K562 (cell line): ENCODE results near the gene NR2F1. TPM values are rescaled to one million over a fixed set of nuclear protein-coding genes. Genes with fewer than 3 reads are reported as not detected.

Experiments used
- ATAC-seq: fragments of 200-7000 bp; cut with Tn5 transposase; 3 replicates; pipeline ENCODE4 v1.9.1; 2020; ENCODE audit warnings: moderate library complexity
- BruUV-seq: library from RNA; stranded (reverse); fragments of 400-500 nt; replicated peaks from 2 replicates; lab custom pipeline; 2021; lab: Mats Ljungman, UMichigan
- CTCF ChIA-PET: fragments of 300-600 bp; formaldehyde crosslinking; extraction: SDS; loops from one replicate; lab custom pipeline; 2021; ENCODE audit warnings: low intra/inter-chr PET ratio; lab: Yijun Ruan, JAX
- POLR2A ChIA-PET: fragments of 300-600, 350-650 bp; sonication (Branson Sonifier 250); formaldehyde crosslinking; extraction: SDS; loops from one replicate; lab custom pipeline; 2021; ENCODE audit warnings: antibody characterized with exemption, inconsistent platforms; lab: Yijun Ruan, JAX
- DNase-seq, 4 experiments: peaks; one replicate each; pipeline versions ENCODE4 v3.0.0 to v3.0.0-alpha.2; 2011 to 2018; ENCODE audit warnings: low spot score in 3 of 4, mixed read lengths in 3 of 4; ENCODE audit errors: extremely low read depth in 1 of 4
- FAIRE-seq: peaks from 2 replicates; lab custom pipeline; 2011; peaks lifted over from hg19 to GRCh38; lab: Jason Lieb, UNC
- H2AFZ ChIP-seq: 2 replicates; pipeline ENCODE4 v1.6.0; 2011; ENCODE audit warnings: low read depth, low read length, control low read depth, inconsistent platforms
- H3K27ac ChIP-seq: fragments of 200-600 bp; 3 replicates; pipeline ENCODE4 v1.8.0; 2011; ENCODE audit warnings: low read depth, mild to moderate bottlenecking, control low read depth, inconsistent platforms, low read length, moderate library complexity, mixed read lengths; ENCODE audit errors: extremely low read depth
- H3K27me3 ChIP-seq, 2 experiments: fragments of 300-600 bp in 1 of 2; 2 replicates in 1 of 2; 3 replicates in 1 of 2; pipeline versions ENCODE4 v1.6.0 to v1.8.0; 2011; ENCODE audit warnings: inconsistent platforms in 2 of 2, low read length in 2 of 2, mild to moderate bottlenecking in 1 of 2, mixed read lengths in 1 of 2, moderate library complexity in 1 of 2; ENCODE audit not compliant: control insufficient read depth in 2 of 2, insufficient read depth in 2 of 2
- H3K36me3 ChIP-seq: fragments of 300-600 bp; 3 replicates; pipeline ENCODE4 v1.8.0; 2011; ENCODE audit warnings: mild to moderate bottlenecking, low read length, inconsistent platforms; ENCODE audit not compliant: control insufficient read depth, insufficient read depth
- H3K4me1 ChIP-seq, 2 experiments: fragments of 200-600 bp in 1 of 2; replicated peaks in 1 of 2; 2 replicates in 1 of 2; 3 replicates in 1 of 2; pipeline versions ENCODE4 v1.5.1 to v1.8.0; 2011; ENCODE audit warnings: inconsistent platforms in 2 of 2, low read length in 2 of 2, mild to moderate bottlenecking in 1 of 2, mixed read lengths in 1 of 2, moderate library complexity in 1 of 2; ENCODE audit not compliant: control insufficient read depth in 2 of 2, insufficient read depth in 2 of 2
- H3K4me2 ChIP-seq: 2 replicates; pipeline ENCODE4 v1.6.1; 2011; ENCODE audit warnings: low read length, control low read depth, inconsistent platforms, mixed read lengths; ENCODE audit not compliant: insufficient read depth
- H3K4me3 ChIP-seq: fragments of 200-600 bp; sonication (generic), shearing (Covaris generic); 2 replicates; pipeline ENCODE4 v1.5.1; 2016; ENCODE audit warnings: control low read depth, inconsistent platforms
- H3K79me2 ChIP-seq: fragments of 200-600 bp; 3 replicates; pipeline ENCODE4 v1.8.0; 2011; ENCODE audit warnings: low read length, inconsistent platforms; ENCODE audit not compliant: control insufficient read depth, insufficient read depth
- H3K9ac ChIP-seq, 2 experiments: 2 replicates each; pipeline versions ENCODE4 v1.6.0 to v1.6.1; 2011; ENCODE audit warnings: low read depth in 2 of 2, low read length in 2 of 2, control low read depth in 1 of 2, inconsistent platforms in 1 of 2, mild to moderate bottlenecking in 1 of 2, mixed read lengths in 1 of 2; ENCODE audit not compliant: insufficient read depth in 1 of 2
- H3K9me1 ChIP-seq: one replicate; pipeline ENCODE4 v1.6.0; 2011; ENCODE audit warnings: inconsistent platforms, mild to moderate bottlenecking, low read length, moderate library complexity; ENCODE audit not compliant: control insufficient read depth, insufficient read depth
- H3K9me3 ChIP-seq: replicated peaks from 2 replicates; pipeline ENCODE4 v1.5.1; 2011; ENCODE audit warnings: low read depth, low read length, inconsistent platforms; ENCODE audit not compliant: control insufficient read depth, insufficient read depth
- H4K20me1 ChIP-seq: replicated peaks from 2 replicates; pipeline ENCODE4 v1.6.1; 2011; ENCODE audit warnings: low read length, inconsistent platforms, mixed read lengths; ENCODE audit not compliant: control insufficient read depth, insufficient read depth
- CREM ChIP-seq: IDR thresholded peaks from 2 replicates; pipeline ENCODE4 v1.6.1; 2014; ENCODE audit warnings: antibody characterized with exemption, low read depth
- CXXC5 ChIP-seq: fragments of 250-450 bp; sonication (Bioruptor Pico); IDR thresholded peaks from 2 replicates; pipeline ENCODE4 v1.8.0; 2022; ENCODE audit warnings: inconsistent platforms, mild to moderate bottlenecking, moderate library complexity
- EP300 ChIP-seq: IDR thresholded peaks from 2 replicates; pipeline ENCODE4 v1.6.1; 2012; ENCODE audit warnings: low read length, improper control_type of control experiment
- HDAC8 ChIP-seq: fragments of 450-650 bp; IDR thresholded peaks from 2 replicates; pipeline ENCODE4 v1.6.1; 2016; ENCODE audit warnings: mild to moderate bottlenecking, missing genetic modification characterization, moderate library complexity, missing compliant biosample characterization
- KLF10 ChIP-seq: fragments of 250-450 bp; sonication (Bioruptor Pico); IDR thresholded peaks from 2 replicates; pipeline ENCODE4 v1.6.1; 2021; ENCODE audit warnings: matching md5 sums
- MAZ ChIP-seq, 2 experiments: fragments of 450-650 bp in 1 of 2; sonication (generic) in 1 of 2; formaldehyde crosslinking; IDR thresholded peaks in 1 of 2; conservative IDR thresholded peaks in 1 of 2; 2 replicates each; pipeline versions ENCODE4 v1.4.0 to v1.5.0; 2020; ENCODE audit warnings: mild to moderate bottlenecking in 1 of 2, missing genetic modification reagents in 1 of 2
- NFATC3 ChIP-seq: fragments of 450-650 bp; IDR thresholded peaks from 2 replicates; pipeline ENCODE4 v1.6.1; 2017; ENCODE audit warnings: mild to moderate bottlenecking
- PHF20 ChIP-seq: fragments of 450-650 bp; IDR thresholded peaks from 2 replicates; pipeline ENCODE4 v1.6.1; 2018; ENCODE audit not compliant: partially characterized antibody
- TAF7 ChIP-seq: fragments of 450-650 bp; IDR thresholded peaks from 2 replicates; pipeline ENCODE4 v1.6.1; 2016; ENCODE audit warnings: missing genetic modification characterization, missing compliant biosample characterization
- ZNF224 ChIP-seq: sonication (generic); formaldehyde crosslinking; IDR thresholded peaks from 2 replicates; pipeline ENCODE4 v1.8.0; 2022; ENCODE audit warnings: mild to moderate bottlenecking, missing genetic modification reagents
- ZNF23 ChIP-seq: fragments of 250-450 bp; sonication (Bioruptor Pico); IDR thresholded peaks from 2 replicates; pipeline ENCODE4 v1.4.0; 2020; ENCODE audit warnings: mild to moderate bottlenecking
- ZNF232 ChIP-seq: sonication (generic); formaldehyde crosslinking; IDR thresholded peaks from 2 replicates; pipeline ENCODE4 v1.8.0; 2022; ENCODE audit warnings: mild to moderate bottlenecking, missing genetic modification reagents
- ZNF384 ChIP-seq: IDR thresholded peaks from 2 replicates; pipeline ENCODE4 v1.6.1; 2012; ENCODE audit warnings: low read depth, low read length, improper control_type of control experiment
- WGBS: fragments of 100-300 bp; shearing (Covaris generic); methylation state at CpG from one replicate; pipeline ENCODE4 v1.1.6; 2016; ENCODE audit warnings: low coverage, mixed read lengths; ENCODE audit not compliant: insufficient coverage; ENCODE audit errors: missing lambda C conversion rate; 5-methylcytosine and 5-hydroxymethylcytosine counted together
- in situ Hi-C: fragments of 300-500 bp; cut with MboI; formaldehyde crosslinking; loops from 4 replicates; pipeline ENCODE4 v1.15.0; 2018; ENCODE audit warnings: inconsistent platforms, mixed read lengths
- intact Hi-C: fragments of 100-400 bp; cut with micrococcal nuclease; formaldehyde crosslinking; loops from 2 replicates; pipeline ENCODE4 v1.14.2; 2022
- polyA plus RNA-seq, 8 experiments: library from polyadenylated mRNA; depleted of rRNA in 4 of 8; stranded (reverse) in 5 of 8; unstranded in 3 of 8; fragments of >200 nt; fragmentation: Nextera tagmentation in 2 of 8; fragmentation: Illumina TruSeq in 1 of 8; extraction: Ambion mirVana in 2 of 8; extraction: Trizol in 1 of 8; gene quantifications; 2 replicates each; pipeline versions ENCODE4 v1.2.1 to v1.2.3, GENCODE V29; 2011 to 2014; ENCODE audit warnings: inconsistent platforms in 1 of 8, missing spikeins in 1 of 8
- total RNA-seq, 7 experiments: library from RNA; depleted of rRNA in 6 of 7; stranded (reverse); fragments of >200 nt in 6 of 7; fragmentation: Illumina TruSeq in 2 of 7; extraction: Trizol in 2 of 7; gene quantifications; 2 replicates each; pipeline versions ENCODE4 v1.2.1 to v1.2.3, GENCODE V29; 2011 to 2021; ENCODE audit warnings: low replicate concordance in 1 of 7
- TF ChIP-seq, protein P1 (sequence below): sonication (generic); IDR thresholded peaks from 2 replicates; pipeline ENCODE4 v1.6.1; 2016
- TF ChIP-seq, protein P2 (sequence below): sonication (generic); formaldehyde crosslinking; IDR thresholded peaks from 2 replicates; pipeline ENCODE4 v1.5.0; 2020; ENCODE audit warnings: missing genetic modification reagents
- TF ChIP-seq, protein P3 (sequence below), 2 experiments: fragments of 450-650 bp; IDR thresholded peaks; 2 replicates each; pipeline ENCODE4 v1.6.1; 2016

Gene NR2F1
- total and polyA plus RNA-seq, 9 of the 15 experiments (the other 6 are each of a cell fraction or from before 2014, with no cell fraction given): 0.18 TPM; not detected in 8

DNA sequence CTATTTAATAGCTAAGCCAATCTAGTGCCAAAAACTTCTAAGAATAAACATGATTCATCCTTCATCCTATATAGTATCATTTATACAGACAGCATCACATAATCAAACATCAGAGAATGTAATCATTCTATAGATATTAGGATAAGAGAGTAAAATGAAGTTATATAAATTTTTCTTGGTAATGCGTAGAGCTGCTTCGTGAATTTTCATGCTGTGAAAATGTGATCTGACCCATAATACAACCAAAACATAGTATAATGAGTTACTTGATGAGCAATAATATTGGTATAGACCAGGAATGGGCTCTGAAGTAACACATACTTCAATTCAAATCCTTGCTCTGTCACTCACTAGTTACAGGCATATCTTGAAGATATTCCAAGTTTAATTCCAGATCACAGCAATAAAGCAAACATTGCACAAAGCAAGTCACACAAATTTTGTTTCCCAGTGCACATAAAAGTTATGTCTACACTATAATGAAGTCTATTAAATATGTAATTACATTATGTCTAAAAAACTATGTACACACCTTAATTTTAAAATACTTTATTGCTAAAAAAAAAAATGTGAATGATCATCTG lies 25.9 kb upstream of the NR2F1 start:
- no peaks in the 10 kb centered on the region for H3K36me3 ChIP-seq
- in situ Hi-C loops: no loop called here
- TF ChIP-seq ZNF224 (CRISPR knock-in tag) (no peak), ZNF232 (CRISPR knock-in tag) (no peak), ZNF23 (CRISPR knock-in tag) (no peak)
- FAIRE-seq (no peak), DNase-seq (no peak), ATAC-seq (no peak)
- CTCF ChIA-PET: no interaction called here
- WGBS: 15% methylated on average over 2 of the region's 2 CpGs
- POLR2A ChIA-PET: no interaction called here
- H3K9me1 ChIP-seq: no peaks in the 10 kb centered on the region
- no peaks in the 10 kb centered on the region for H3K4me1 ChIP-seq
- H3K27ac ChIP-seq: no peak overlapping the region
- no peak overlapping the region for H3K4me3 ChIP-seq
- no peak overlapping the region for H3K9ac ChIP-seq
- H3K27me3 ChIP-seq: no peaks in the 10 kb centered on the region
- no peak overlapping the region for H3K4me2 ChIP-seq
- no peak overlapping the region for H2AFZ ChIP-seq
- intact Hi-C loops: no loop called here
- no peaks in the 10 kb centered on the region for H3K79me2 ChIP-seq
- no peaks in the 10 kb centered on the region for H3K9me3 ChIP-seq
- BruUV-seq: no TSS peak
- H4K20me1 ChIP-seq: no peaks in the 10 kb centered on the region

DNA sequence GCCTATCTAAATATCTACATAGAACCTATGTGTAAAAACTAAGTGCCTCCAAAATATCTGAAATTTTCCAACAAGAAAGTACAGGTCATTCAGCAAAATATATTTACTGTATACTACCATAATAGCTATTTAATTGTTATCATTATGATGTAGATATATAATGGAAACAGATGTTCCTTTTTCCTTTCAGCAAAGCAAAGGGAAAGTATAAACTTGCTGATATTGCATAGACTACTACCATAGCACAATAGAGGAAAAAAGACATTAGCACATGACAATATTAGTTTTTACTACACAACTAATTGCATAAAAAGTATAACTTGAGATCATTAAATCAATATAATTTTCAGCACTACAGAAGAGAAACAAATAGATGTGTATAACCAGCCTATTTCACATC lies 16.9 kb upstream of the NR2F1 start:
- no peak overlapping the region for H2AFZ ChIP-seq
- H3K4me2 ChIP-seq: no peak overlapping the region
- in situ Hi-C loops (no loop called here), intact Hi-C loops (no loop called here)
- no peaks in the 10 kb centered on the region for H3K9me3 ChIP-seq
- H3K79me2 ChIP-seq: no peaks in the 10 kb centered on the region
- DNase-seq: no peak
- peaks cover 0 to 6% of the 10 kb centered on the region in 2 experiments; a peak in 1 of 5 replicates for H3K27me3 ChIP-seq
- H4K20me1 ChIP-seq: no peaks in the 10 kb centered on the region
- no peaks in the 10 kb centered on the region for H3K9me1 ChIP-seq
- BruUV-seq: no TSS peak
- POLR2A ChIA-PET: no interaction called here
- FAIRE-seq: no peak
- no peak overlapping the region for H3K9ac ChIP-seq
- CTCF ChIA-PET: no interaction called here
- no peaks in the 10 kb centered on the region for H3K4me1 ChIP-seq
- H3K27ac ChIP-seq: no peak overlapping the region
- H3K36me3 ChIP-seq: no peaks in the 10 kb centered on the region
- no peak overlapping the region for H3K4me3 ChIP-seq
- ATAC-seq: no peak
- TF ChIP-seq MAZ (CRISPR knock-in tag; conservative IDR thresholded peaks at IDR 0.05 in 1 of 2, IDR thresholded peaks at IDR 0.05 in 1 of 2) (no peak), PHF20 (no peak), KLF10 (CRISPR knock-in tag) (no peak), HDAC8 (no peak), CXXC5 (CRISPR knock-in tag) (no peak), CREM (no peak), NFATC3 (no peak), ZNF384 (no peak), TAF7 (no peak), EP300 (no peak)
- TF ChIP-seq, protein P1, sequence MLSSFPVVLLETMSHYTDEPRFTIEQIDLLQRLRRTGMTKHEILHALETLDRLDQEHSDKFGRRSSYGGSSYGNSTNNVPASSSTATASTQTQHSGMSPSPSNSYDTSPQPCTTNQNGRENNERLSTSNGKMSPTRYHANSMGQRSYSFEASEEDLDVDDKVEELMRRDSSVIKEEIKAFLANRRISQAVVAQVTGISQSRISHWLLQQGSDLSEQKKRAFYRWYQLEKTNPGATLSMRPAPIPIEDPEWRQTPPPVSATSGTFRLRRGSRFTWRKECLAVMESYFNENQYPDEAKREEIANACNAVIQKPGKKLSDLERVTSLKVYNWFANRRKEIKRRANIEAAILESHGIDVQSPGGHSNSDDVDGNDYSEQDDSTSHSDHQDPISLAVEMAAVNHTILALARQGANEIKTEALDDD: no peak
- TF ChIP-seq, protein P2, sequence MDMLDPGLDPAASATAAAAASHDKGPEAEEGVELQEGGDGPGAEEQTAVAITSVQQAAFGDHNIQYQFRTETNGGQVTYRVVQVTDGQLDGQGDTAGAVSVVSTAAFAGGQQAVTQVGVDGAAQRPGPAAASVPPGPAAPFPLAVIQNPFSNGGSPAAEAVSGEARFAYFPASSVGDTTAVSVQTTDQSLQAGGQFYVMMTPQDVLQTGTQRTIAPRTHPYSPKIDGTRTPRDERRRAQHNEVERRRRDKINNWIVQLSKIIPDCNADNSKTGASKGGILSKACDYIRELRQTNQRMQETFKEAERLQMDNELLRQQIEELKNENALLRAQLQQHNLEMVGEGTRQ (CRISPR knock-in tag): no peak
- TF ChIP-seq, protein P3, sequence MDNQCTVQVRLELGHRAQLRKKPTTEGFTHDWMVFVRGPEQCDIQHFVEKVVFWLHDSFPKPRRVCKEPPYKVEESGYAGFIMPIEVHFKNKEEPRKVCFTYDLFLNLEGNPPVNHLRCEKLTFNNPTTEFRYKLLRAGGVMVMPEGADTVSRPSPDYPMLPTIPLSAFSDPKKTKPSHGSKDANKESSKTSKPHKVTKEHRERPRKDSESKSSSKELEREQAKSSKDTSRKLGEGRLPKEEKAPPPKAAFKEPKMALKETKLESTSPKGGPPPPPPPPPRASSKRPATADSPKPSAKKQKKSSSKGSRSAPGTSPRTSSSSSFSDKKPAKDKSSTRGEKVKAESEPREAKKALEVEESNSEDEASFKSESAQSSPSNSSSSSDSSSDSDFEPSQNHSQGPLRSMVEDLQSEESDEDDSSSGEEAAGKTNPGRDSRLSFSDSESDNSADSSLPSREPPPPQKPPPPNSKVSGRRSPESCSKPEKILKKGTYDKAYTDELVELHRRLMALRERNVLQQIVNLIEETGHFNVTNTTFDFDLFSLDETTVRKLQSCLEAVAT (IDR thresholded peaks at IDR 0.05): no peak
